Ecto neural progenitor cell (in vitro differentiated cells): ENCODE measurements around the gene KCNJ11.

Source experiments
- DNase-seq: peaks from one replicate; pipeline ENCODE4 v3.0.0-alpha.2; 2018; ENCODE audit warnings: low spot score

The KCNJ11 gene

DNA sequence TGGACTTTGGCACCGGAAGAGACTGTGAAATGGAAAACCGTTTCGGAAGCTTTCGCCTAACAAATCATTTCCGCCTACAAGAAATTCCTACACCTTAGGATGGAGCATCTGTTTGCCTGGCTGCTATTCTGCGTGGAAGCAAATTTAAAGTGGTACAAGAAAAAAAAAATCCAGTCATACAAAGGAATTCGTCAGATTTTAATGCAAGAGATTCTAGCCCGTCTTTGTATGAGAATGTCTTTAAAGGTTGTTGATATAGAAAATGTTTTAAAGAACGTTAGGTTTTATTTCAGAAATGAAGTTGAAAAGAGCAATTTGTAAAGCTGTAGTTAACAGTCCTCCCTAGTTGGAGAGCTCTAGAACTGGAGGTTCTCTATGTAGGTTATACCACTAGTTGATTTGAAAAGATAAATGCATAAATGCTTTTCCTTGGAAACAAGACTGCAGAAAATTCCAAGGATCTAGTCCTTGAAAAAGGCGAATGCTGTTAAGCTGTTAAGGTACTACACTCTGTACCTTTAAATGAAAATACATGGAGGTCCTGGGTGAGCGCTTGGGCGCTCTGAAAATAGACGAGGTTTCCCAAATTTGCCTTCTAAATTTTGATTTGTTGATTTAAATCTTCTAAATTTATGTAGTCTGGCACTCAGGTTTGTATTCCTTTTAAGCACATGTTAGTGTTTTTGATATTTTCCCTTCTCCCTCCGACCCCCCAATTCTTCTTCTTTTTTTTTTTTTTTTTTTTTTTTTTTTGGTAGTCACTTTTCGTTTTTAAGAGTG, 34.4 kb downstream of the KCNJ11 start:
- no peak for DNase-seq

DNA sequence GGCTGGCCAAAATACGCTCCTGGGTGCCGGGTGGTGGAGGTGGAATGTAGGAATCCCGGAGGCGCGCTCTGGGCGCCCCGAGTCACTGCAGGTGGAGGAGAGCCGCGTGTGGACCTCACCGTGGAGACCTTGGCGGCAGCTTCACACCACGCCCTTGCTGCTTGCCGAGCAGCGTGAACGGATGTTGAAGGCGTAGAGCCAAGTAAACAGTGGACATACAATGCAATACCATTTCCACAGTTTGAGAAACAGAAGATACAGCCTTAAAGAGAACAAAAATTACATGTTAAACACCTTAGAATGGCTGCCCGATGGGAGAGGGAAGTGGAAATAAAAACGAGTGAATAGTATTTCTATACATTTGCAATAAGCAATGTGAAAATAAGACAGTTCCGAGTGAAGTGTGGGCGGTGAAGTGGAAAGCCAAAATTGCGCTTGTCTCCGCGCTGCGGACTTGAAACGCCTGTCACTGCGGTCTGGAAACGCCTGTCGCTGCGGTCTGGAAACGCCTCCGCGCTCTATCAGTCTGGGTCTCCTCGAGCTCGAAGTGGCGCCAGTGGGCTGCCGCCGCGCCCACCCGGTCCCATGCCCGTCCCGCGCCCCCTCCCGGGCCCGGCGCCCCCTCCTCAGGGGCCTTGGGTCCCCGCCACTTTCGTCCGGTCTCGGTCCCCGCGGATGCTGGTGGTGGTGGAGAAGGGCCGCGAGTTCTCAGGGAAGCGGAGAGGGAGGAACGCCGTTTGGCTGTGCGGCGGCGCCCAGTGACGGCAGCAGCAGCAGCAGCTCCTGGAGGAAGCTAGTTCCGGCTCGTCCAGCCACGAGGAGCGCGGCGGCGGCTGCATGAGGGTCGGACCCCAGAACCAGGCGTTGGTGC, 35.3 kb downstream of the KCNJ11 start:
- peak; percentile 86 for DNase-seq

DNA sequence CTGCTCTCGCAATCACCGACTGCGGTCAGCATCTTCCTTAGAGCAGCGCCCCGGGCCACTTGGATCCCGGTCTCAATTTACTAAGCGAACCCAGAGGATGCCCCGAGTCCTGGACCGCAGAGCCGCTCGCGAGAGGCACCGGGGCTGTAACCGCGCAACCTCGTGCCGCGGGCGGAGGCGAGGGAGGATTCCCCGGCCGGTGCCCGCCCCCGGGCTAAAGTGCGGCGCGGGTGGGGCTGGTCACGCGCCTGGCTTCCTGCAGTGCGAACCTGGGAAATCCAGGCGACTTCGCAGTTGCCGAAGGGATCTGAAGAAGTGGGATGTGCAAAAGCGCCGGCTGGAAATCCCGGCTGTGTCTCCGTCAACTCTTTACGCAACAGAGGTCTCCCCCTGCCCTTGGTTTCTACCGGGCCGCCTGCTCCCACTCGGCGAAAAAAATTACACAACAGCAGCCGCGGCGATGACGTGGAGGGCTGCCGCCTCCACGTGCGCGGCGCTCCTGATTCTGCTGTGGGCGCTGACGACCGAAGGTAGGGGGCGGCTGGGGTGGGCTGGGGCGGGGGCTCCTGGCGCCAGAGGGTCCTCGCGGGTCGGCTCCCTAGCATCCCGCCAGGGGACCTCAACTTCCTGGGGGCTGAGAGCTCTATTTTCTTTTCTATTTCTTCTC, 36.8 kb downstream of the KCNJ11 start, which contains the start of gene NCR3LG1:
Gene NCR3LG1, plus strand, starts transcription at position 291 of the 667 bp plus-strand sequence. Its CDS starts 170 bp downstream, at position 461.
- peak; percentile 63 for DNase-seq

DNA sequence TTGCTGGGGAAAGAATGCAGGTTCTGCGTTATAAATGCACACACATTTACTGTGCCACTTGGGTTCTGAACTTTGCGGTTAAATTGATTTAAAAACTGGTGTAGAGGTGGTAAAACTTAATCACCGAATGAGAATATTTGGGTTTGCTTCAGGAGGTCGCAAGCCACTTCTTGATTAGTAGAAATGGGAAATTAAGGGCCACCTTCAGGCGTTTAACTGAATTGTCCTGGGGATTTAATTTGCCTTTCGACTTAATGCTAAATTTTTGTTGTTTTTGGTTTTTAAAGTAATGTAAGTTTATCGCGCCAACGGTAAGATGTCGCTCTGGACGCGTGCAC, 37.3 kb downstream of the KCNJ11 start:
- DNase-seq: no peak

DNA sequence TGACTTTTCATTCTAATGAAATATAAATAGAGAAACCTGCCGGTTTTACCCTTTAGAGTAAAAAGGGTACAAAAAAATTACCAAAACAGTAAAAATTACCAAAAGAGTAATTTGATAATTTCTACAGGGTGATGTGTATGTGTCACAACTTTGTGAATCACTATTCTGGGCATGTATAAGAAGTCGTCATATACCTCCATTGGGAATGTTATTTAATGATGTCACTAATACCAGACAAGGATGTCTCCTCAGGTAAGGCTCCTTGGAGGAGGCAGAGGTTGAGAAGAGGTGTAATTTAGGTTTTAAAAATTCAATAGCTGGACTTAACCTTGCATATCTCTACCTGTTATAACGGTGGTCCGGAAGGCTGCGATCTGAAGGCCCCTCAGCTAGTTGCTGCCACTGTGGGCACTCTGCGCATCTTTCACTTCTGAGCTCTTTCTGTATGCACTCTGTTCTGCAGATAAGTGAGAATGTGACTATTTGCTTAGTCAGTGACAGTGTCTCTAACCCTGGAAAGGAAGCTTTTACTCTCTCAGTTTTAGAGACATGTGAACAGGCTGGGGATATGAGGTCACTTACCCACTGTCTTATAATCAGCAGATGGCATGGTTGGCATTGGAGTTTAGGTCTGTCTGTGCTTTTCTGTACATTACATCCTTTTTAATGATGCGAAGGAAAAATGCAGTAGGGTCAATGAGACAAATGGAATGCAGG, 37.8 kb downstream of the KCNJ11 start:
- no peak for DNase-seq

DNA sequence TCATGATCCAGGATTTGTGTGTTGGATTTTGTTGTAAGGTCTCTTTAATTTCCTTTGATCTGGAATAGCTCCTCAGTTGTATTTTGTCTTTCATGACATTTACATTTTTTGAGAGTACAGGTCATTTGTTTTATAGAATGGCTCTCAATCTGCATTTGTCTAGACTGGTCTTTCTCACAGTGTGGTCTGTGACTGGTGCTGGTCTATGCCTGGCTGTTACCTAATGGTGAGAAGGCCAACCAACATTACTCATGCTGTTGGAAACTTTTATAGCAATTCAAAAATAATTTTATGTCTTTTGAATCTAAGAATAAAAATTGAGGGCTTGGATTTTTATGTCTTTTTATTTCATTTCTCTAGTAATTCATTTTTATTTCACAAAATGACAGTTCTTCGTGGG, 40.8 kb downstream of the KCNJ11 start:
- no peak for DNase-seq

DNA sequence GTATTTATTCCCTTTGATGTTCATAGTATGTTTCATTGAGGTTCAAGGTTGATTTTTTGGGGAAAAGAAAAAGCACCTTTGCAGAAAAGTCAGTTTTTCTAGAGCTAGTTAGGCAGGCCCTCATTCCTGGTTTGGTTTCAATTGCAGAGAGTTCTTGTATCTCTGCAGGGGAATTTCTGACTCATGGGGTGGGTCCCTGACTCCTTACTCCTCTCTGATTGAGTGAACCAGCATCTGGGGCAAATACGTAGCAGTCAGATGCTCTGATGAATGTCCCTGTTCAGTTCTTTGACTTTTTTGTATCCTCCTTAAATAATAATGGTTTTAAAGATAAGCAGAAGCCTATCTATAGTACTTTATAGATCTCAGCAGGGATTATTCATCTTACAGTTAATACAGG, 44.6 kb downstream of the KCNJ11 start:
- no peak for DNase-seq

DNA sequence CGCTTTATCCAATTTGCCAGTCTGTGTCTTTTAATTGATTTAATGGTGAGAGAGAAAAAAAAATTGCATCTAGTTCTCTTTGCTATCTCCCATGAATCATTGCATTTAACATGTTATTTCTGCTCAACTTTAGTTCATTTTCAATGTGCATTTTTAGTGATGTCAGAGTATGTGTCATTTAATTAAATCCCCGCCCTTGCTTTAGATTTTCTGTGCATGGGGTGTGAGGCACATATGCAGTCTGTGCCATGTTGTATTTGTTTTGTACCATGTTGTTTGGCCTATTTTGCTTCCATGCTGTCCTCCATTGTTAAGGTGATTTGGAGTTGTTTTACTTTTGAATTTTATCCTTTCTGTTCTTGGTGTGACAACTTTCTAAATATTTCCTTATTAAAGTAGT, 45.2 kb downstream of the KCNJ11 start:
- DNase-seq: no peak
